ENCODE data around the gene OR2A5.
"Not testable (repeated sequence)": the region's sequence is repeated elsewhere in the genome, so short reads cannot be mapped to it uniquely, and the experiment has no call there.

The OR2A5 gene
- 0 reads per million in 2 experiments for total RNA-seq

GRCh38 chr7:144048648-144049047, at the start of gene OR2A5:
Gene OR2A5 (plus strand): TSS chr7:144048948. CDS start chr7:144050402, 1,454 bp downstream.
- DNase-seq (ENCODE audit: low read depth): no peak

GRCh38 chr7:144000020-144000419, 48.7 kb upstream of the OR2A5 start, which contains the start of gene OR6B1:
Gene OR6B1 (plus strand): TSS chr7:144000320. CDS start chr7:144003997, 3,677 bp downstream.
- no peak for DNase-seq (ENCODE audit: low read depth)

- no peak for DNase-seq (ENCODE audit: low read depth)
Observed at GRCh38 chr7:144001543-144001942, 47.2 kb upstream of the OR2A5 start.

- no peak for DNase-seq (ENCODE audit: low read depth)
Observed at GRCh38 chr7:144004703-144005102, 44.0 kb upstream of the OR2A5 start.

GRCh38 chr7:144006029-144006691, 42.6 kb upstream of the OR2A5 start:
- DNase-seq (ENCODE audit: low read depth): no peak

- no peak for DNase-seq (ENCODE audit: low read depth)
Observed at GRCh38 chr7:144006692-144007042, 42.1 kb upstream of the OR2A5 start.

- no peak for DNase-seq (ENCODE audit: low read depth)
Observed at GRCh38 chr7:144009361-144009760, 39.4 kb upstream of the OR2A5 start.

- not testable (repeated sequence) for DNase-seq (ENCODE audit: low read depth)
Observed at GRCh38 chr7:144010061-144010460, 38.7 kb upstream of the OR2A5 start.

- not testable (repeated sequence) for DNase-seq (ENCODE audit: low read depth)
Observed at GRCh38 chr7:144010821-144011220, 37.9 kb upstream of the OR2A5 start.

- no peak for DNase-seq (ENCODE audit: low read depth)
Observed at GRCh38 chr7:144011458-144012230, 37.1 kb upstream of the OR2A5 start.

- no peak for DNase-seq (ENCODE audit: low read depth)
Observed at GRCh38 chr7:144018065-144018464, 30.7 kb upstream of the OR2A5 start.

GRCh38 chr7:144019457-144019856, 29.3 kb upstream of the OR2A5 start:
- DNase-seq (ENCODE audit: low read depth): no peak

GRCh38 chr7:144020340-144020739, 28.4 kb upstream of the OR2A5 start:
- DNase-seq (ENCODE audit: low read depth): no peak

- no peak for DNase-seq (ENCODE audit: low read depth)
Observed at GRCh38 chr7:144022169-144022568, 26.6 kb upstream of the OR2A5 start.

GRCh38 chr7:144023171-144023827, 25.4 kb upstream of the OR2A5 start:
- no peak for DNase-seq (ENCODE audit: low read depth)

GRCh38 chr7:144024213-144024612, 24.5 kb upstream of the OR2A5 start:
- DNase-seq (ENCODE audit: low read depth): no peak

GRCh38 chr7:144026203-144026883, 22.4 kb upstream of the OR2A5 start:
- DNase-seq (ENCODE audit: low read depth): no peak

- no peak for DNase-seq (ENCODE audit: low read depth)
Observed at GRCh38 chr7:144027070-144027469, 21.7 kb upstream of the OR2A5 start.

- no peak for DNase-seq (ENCODE audit: low read depth)
Observed at GRCh38 chr7:144027974-144028373, 20.8 kb upstream of the OR2A5 start.

GRCh38 chr7:144028547-144028946, 20.2 kb upstream of the OR2A5 start:
- no peak for DNase-seq (ENCODE audit: low read depth)

GRCh38 chr7:144032516-144032915, 16.2 kb upstream of the OR2A5 start:
- DNase-seq (ENCODE audit: low read depth): no peak

GRCh38 chr7:144032985-144033709, 15.6 kb upstream of the OR2A5 start:
- DNase-seq (ENCODE audit: low read depth): no peak

Measured in T follicular helper cell (primary cell).